ENCODE data around the gene LRPAP1.

GRCh38 chr4:3573131-3573530 is 40.9 kb upstream of the LRPAP1 start:
- TF ChIP-seq POLR2A (IDR thresholded peaks at IDR 0.05) (no peak), CTCF (IDR thresholded peaks at IDR 0.05) (no peak)

Data from uterus (tissue), 2 donors.